ENCODE results near the gene CDKAL1.
A peak's percentile ranks its signal among the peaks of the same experiment; 100 is the strongest.
"Not testable (repeated sequence)": the region's sequence is repeated elsewhere in the genome, so short reads cannot be mapped to it uniquely, and the experiment has no call there.

The CDKAL1 gene

DNA sequence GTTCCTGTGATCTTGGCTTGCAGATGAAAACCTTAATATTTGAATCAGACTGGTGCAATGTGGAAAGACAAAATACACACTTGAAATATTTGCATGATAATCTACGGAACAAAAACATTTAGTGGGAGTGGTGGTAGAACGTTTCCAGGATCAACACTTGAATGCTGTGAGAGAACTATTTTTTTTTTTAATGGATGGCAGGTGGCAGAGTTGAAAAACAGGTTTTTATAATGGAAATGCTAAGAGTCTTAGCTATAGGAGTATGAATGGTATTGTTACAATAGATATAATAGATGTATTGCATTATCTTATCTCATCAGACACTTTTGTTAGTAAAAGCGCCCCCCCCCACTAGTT lies 49.2 kb downstream of the CDKAL1 start:
- H3K4me3 ChIP-seq (ENCODE audit: low read depth, low read length), result no peak overlapping the region
- DNase-seq (ENCODE audit: low read depth), result no peak
- TF ChIP-seq, protein P1, sequence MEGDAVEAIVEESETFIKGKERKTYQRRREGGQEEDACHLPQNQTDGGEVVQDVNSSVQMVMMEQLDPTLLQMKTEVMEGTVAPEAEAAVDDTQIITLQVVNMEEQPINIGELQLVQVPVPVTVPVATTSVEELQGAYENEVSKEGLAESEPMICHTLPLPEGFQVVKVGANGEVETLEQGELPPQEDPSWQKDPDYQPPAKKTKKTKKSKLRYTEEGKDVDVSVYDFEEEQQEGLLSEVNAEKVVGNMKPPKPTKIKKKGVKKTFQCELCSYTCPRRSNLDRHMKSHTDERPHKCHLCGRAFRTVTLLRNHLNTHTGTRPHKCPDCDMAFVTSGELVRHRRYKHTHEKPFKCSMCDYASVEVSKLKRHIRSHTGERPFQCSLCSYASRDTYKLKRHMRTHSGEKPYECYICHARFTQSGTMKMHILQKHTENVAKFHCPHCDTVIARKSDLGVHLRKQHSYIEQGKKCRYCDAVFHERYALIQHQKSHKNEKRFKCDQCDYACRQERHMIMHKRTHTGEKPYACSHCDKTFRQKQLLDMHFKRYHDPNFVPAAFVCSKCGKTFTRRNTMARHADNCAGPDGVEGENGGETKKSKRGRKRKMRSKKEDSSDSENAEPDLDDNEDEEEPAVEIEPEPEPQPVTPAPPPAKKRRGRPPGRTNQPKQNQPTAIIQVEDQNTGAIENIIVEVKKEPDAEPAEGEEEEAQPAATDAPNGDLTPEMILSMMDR (conservative IDR thresholded peaks at IDR 0.05; ENCODE audit: low read depth, low read length), result no peak

DNA sequence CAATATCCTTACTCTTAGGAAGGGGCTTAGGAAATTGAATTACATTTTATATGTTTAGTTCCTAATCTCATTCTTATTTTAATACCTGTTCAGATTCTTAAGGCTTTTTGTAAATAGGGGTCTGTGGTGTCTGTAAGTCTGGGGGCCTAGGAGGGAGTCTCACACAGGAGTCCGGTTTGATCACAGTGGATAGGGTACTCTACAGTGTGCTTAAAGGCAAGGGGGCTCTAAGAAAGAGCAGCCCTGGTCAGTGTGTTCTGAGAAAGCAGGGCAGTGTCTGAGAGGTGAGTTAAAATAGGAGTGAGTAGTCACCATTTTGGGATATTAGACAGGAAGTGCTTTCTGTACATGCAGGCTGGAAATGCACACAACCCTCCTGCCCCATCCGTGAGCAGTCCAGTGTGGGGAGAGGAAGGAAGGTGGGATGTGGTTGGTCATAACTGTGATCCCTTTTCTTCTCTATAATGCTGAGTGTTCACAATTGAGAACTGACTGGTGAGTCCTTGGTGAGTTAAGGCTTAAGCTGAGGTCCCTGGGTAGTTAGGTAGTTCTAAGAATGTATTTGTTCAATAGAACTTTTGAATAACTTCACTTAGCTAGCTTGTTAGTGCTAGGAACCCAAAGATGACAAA lies 50.0 kb downstream of the CDKAL1 start:
- no peak for DNase-seq (ENCODE audit: low read depth)
- TF ChIP-seq, protein P1 (conservative IDR thresholded peaks at IDR 0.05; ENCODE audit: low read depth, low read length), result no peak

DNA sequence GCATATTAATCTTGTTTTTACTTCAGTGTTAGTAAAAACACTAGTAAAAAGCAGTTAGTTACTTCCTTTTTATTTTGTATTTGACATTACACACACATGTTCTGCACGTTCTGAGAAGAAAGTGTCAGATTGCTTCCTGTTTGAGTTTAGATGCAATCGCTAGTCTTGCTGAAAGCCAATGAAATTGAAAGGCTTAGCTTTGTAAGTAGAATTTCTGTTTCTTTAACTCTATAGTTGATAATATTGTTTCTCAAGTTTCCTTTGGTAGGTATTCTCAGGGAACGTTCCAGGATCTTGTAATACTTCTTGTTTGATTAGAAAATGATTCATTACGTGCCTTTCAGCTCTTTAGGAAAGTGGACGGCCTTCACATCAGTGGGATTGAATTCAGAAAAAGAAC lies 55.0 kb downstream of the CDKAL1 start:
- DNase-seq (ENCODE audit: low read depth), result peak; percentile 63
- no peak overlapping the region for H3K4me3 ChIP-seq (ENCODE audit: low read depth, low read length)
- TF ChIP-seq, protein P1 (conservative IDR thresholded peaks at IDR 0.05; ENCODE audit: low read depth, low read length), result no peak

More for the DNA sequence above, 50.0 kb downstream of the CDKAL1 start:
- H3K4me3 ChIP-seq (ENCODE audit: low read depth, low read length), result no peak overlapping the region

DNA sequence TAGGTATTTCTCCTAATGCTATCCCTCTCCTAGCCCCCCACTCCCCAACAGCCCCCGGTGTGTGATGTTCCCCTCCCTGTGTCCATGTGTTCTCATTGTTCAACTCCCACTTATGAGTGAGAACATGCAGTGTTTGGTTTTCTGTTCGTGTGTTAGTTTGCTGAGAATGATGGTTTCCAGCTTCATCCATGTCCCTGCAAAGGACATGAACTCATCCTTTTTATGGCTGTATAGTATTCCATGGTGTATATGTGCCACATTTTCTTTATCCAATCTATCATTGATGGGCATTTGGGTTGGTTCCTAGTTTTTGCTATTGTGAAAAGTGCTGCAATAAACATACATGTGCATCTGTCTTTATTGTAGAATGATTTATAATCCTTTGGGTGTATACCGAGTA lies 56.2 kb downstream of the CDKAL1 start:
- not testable (repeated sequence) for DNase-seq (ENCODE audit: low read depth); H3K4me3 ChIP-seq (ENCODE audit: low read depth, low read length)

DNA sequence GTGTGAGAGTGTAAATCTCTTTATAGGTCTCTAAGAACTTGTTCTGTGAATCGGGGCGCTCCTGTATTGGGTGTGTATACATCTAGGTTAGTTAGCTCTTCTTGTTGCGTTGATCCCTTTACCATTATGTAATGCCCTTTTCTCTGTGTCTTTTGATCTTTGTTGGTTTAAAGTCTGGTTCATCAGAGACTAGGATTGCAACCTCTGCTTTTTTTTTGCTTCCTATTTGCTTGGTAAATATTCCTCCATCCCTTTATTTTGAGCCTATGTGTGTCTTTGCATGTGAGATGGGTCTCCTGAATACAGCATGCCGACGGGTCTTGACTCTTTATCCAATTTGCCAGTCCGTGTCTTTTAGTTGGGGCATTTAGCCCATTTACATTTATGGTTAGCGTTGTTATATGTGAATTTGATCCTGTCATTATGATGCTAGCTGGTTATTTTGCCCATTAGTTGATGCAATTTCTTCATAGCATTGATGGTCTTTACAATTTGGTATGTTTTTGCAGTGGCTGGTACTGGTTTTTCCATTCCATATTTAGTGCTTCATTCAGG lies 60.1 kb downstream of the CDKAL1 start:
- H3K4me3 ChIP-seq (ENCODE audit: low read depth, low read length); DNase-seq (ENCODE audit: low read depth): not testable (repeated sequence)

DNA sequence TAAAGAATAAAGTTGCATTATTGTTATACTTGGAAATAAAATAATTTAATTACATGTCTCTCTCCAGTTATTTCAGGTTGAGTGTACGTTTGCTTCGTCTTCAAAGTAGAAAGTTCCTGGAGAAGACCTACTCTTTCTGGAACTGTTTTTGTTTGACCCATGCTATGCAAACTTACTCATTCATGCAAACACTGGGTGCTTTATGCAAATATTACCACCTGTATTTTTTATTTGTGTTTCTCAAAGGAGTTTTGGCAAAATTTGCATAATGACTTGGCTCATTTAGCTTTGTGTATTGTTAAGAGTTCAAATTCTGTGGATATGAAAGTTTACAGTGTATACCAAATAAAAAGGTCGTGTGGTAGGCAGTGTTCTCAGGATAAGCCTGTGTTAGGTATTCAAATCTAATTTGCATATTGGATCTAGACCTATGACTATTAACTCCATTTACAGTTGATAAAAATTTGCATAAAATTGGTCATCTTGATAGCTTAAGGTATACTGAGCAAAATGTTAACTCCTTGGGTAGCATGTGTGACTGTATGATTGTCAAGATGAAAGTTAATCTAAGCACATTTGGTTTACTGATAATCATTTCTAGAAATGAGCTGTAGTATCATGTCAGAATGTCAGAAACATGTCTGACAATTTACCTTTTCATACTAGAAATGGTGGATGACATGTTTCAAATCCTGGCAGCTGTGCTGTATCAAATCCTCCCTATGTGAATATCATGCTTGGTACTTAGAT lies 65.2 kb downstream of the CDKAL1 start:
- DNase-seq (ENCODE audit: low read depth), result no peak
- no peak overlapping the region for H3K4me3 ChIP-seq (ENCODE audit: low read depth, low read length)
- TF ChIP-seq, protein P1 (conservative IDR thresholded peaks at IDR 0.05; ENCODE audit: low read depth, low read length), result no peak

DNA sequence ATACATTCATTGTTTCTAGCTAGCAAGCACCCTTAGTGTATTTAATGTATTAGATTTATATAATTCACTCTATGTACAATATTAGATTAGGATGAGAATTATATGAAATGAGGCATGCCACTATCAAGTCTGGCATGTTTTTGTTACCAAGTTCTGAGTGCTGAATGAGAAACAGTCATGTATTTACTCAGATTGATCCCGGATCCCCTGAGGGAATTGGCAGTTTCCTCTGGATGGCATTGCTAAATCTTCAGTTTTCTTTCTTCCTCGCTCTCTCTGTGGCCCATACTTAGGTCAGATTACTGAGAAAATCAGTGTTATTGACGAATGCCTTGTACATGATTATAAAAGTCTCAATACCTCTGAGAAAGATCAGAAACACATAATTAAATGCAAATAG lies 66.6 kb downstream of the CDKAL1 start:
- TF ChIP-seq, protein P1 (conservative IDR thresholded peaks at IDR 0.05; ENCODE audit: low read depth, low read length), result no peak
- no peak for DNase-seq (ENCODE audit: low read depth)
- H3K4me3 ChIP-seq (ENCODE audit: low read depth, low read length), result no peak overlapping the region

DNA sequence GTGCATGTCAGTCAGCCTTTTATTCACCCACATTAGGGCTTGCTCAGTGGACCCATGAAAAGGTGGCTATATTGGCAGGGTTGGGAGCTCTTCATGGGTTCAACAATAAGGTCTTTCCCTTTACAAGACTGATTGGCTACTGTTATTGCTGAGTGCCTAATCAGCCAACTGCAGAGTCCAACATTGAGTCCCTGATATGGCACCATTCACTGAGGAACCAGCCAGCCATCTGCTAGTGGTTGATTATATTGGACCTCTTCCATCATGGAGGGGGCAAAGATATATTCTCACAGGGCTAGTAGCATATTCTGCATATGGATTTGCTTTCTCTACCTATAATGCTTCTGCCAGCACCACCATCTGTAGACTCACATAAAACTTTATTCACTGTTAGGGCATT lies 69.9 kb downstream of the CDKAL1 start:
- TF ChIP-seq, protein P1 (conservative IDR thresholded peaks at IDR 0.05; ENCODE audit: low read depth, low read length), result no peak
- no peak for DNase-seq (ENCODE audit: low read depth)
- H3K4me3 ChIP-seq (ENCODE audit: low read depth, low read length), result no peak overlapping the region

Data from choroid plexus epithelial cell (primary cell).